A375 (cell line): ENCODE data around the gene SCGB2B2. TPM values are rescaled to one million over a fixed set of nuclear protein-coding genes. Genes with fewer than 3 reads are reported as not detected.

ENCODE experiments used
- small RNA-seq: library from RNA; depleted of rRNA; stranded (forward); fragments of <200 nt; gene quantifications from one replicate; pipeline ENCODE3, GENCODE V24; 2014
- total RNA-seq: library from RNA; depleted of rRNA; stranded (reverse); fragments of >200 nt; shearing (Covaris generic); gene quantifications from 2 replicates; pipeline ENCODE4 v1.2.3, GENCODE V29; 2014; rRNA removed

Gene SCGB2B2
- 0.05 TPM in 1 of 2 replicates, not detected in the other for total RNA-seq

GRCh38 chr19:34676697-34677385, at the start of gene SCGB2B2:
TSS of gene SCGB2B2 (minus strand) at chr19:34677159. CDS start at chr19:34594563, 82,596 bp downstream.

GRCh38 chr19:34677386-34678084, 576 bp upstream of the SCGB2B2 start, which contains the start of gene ZNF302:
TSS of gene ZNF302 (plus strand) at chr19:34677678. CDS start at chr19:34678805, 1,127 bp downstream.

Small RNAs within 50 kb of the gene (small RNA-seq; reads per million reads assigned to genes)
- not detected for gene RF00611

Other genes with a start within 250 kb of the SCGB2B2 start
- gene UBA2, start 248.8 kb downstream of the SCGB2B2 start, total RNA-seq, result 287 and 325 TPM in 2 replicates
- 11.4 and 12.1 TPM in 2 replicates for gene WTIP, start 195.4 kb downstream of the SCGB2B2 start, total RNA-seq
- gene ZNF302, start 519 bp upstream of the SCGB2B2 start, total RNA-seq, result 14.1 and 14.7 TPM in 2 replicates
- 11.8 and 16.1 TPM in 2 replicates for gene ZNF181, start 57.1 kb upstream of the SCGB2B2 start, total RNA-seq
- gene ZNF599, start 96.1 kb upstream of the SCGB2B2 start, total RNA-seq, result 6.7 and 7.5 TPM in 2 replicates
- gene ZNF30, start 249.7 kb upstream of the SCGB2B2 start, total RNA-seq, result 2.5 and 2.7 TPM in 2 replicates